ENCODE measurements around the gene CACNA2D1.

CACNA2D1 gene

DNA sequence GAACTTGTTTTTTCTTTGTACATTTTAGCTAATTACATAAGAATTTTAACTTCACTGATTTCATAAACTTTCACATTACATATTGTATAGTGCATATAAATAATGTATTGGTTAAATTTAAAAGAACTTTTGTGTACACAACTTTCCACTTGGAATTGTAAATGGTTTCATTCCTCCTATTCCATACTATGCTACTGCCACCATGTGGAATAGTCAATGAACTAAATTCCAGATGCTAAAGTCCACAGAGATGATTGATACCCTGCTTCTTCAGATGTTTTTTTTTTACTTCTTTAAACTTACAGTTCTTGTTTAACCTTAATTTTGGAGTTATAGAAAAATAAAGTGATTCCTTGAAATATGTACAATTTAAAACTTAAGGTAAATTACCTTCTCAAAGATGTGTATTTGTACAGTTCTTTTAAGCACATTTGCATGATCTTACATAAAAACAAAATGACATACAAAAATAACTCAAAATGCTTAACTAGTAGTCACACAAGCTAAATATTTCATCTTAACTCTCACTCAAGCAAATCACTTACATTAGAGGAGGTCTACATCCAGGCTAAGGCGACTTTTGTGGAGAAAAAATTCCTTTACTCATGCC is 426.1 kb downstream of the CACNA2D1 start:
- TF ChIP-seq SIN3A (IDR thresholded peaks at IDR 0.05; ENCODE audit: borderline replicate concordance, insufficient read depth, low read length) = no peak
- TF ChIP-seq, protein P1, sequence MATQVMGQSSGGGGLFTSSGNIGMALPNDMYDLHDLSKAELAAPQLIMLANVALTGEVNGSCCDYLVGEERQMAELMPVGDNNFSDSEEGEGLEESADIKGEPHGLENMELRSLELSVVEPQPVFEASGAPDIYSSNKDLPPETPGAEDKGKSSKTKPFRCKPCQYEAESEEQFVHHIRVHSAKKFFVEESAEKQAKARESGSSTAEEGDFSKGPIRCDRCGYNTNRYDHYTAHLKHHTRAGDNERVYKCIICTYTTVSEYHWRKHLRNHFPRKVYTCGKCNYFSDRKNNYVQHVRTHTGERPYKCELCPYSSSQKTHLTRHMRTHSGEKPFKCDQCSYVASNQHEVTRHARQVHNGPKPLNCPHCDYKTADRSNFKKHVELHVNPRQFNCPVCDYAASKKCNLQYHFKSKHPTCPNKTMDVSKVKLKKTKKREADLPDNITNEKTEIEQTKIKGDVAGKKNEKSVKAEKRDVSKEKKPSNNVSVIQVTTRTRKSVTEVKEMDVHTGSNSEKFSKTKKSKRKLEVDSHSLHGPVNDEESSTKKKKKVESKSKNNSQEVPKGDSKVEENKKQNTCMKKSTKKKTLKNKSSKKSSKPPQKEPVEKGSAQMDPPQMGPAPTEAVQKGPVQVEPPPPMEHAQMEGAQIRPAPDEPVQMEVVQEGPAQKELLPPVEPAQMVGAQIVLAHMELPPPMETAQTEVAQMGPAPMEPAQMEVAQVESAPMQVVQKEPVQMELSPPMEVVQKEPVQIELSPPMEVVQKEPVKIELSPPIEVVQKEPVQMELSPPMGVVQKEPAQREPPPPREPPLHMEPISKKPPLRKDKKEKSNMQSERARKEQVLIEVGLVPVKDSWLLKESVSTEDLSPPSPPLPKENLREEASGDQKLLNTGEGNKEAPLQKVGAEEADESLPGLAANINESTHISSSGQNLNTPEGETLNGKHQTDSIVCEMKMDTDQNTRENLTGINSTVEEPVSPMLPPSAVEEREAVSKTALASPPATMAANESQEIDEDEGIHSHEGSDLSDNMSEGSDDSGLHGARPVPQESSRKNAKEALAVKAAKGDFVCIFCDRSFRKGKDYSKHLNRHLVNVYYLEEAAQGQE (IDR thresholded peaks at IDR 0.05; ENCODE audit: insufficient read depth in 1 of 2, low read depth in 2 of 2, low read length in 2 of 2) = no peak
- no peak for TF ChIP-seq FOXP2 (optimal IDR thresholded peaks at IDR 0.05; ENCODE audit: borderline replicate concordance, extremely low read depth, extremely low read length, insufficient read depth)
- no peak for TF ChIP-seq TAF1 (IDR thresholded peaks at IDR 0.05; ENCODE audit: borderline replicate concordance, insufficient read depth, low read length)
- no peak for TF ChIP-seq POLR2AphosphoS5 (IDR thresholded peaks at IDR 0.05; ENCODE audit: low read depth, low read length)

DNA sequence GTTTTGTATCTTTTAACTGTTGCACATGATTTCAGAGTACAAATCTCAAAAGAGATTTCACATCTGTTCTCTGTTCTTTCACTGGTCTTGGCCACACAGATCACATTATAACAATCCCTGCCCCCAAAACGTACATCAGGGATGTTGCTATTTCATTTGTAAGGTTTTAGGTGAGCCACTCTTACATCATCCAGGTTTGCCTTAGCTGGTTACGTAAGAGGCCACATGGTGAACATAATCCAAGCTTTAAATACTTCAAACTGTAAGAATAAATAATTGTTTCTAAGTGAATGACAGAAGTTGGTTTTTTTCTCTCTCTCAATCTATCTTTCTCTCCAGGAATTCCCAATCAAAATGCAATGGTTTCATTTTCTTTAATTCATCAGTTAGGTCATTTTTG is 427.8 kb downstream of the CACNA2D1 start:
- TF ChIP-seq FOXP2 (optimal IDR thresholded peaks at IDR 0.05; ENCODE audit: borderline replicate concordance, extremely low read depth, extremely low read length, insufficient read depth) (no peak), SIN3A (IDR thresholded peaks at IDR 0.05; ENCODE audit: borderline replicate concordance, insufficient read depth, low read length) (no peak), TAF1 (IDR thresholded peaks at IDR 0.05; ENCODE audit: borderline replicate concordance, insufficient read depth, low read length) (no peak), POLR2AphosphoS5 (IDR thresholded peaks at IDR 0.05; ENCODE audit: low read depth, low read length) (no peak)
- TF ChIP-seq, protein P1 (IDR thresholded peaks at IDR 0.05; ENCODE audit: insufficient read depth in 1 of 2, low read depth in 2 of 2, low read length in 2 of 2) = no peak

DNA sequence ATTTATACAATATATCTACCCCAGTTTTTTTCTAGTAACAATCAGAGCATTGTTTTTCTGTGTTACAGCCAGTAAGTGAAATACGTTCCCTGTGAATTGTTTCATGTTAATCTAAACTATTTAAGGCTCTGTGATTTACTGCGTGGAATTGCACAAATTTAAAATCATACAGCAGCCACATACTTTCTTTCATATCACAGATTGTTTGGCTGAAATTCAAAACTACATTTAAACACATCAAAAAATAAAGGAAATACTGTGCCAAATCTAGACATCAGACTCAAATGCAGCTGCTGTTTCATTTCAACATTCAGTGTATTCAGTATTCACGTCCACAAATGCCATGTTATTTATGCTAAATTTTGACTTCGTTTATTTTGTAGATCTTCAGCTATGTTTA is 431.1 kb downstream of the CACNA2D1 start:
- TF ChIP-seq, protein P1 (IDR thresholded peaks at IDR 0.05; ENCODE audit: insufficient read depth in 1 of 2, low read depth in 2 of 2, low read length in 2 of 2) = no peak
- no peak for TF ChIP-seq SIN3A (IDR thresholded peaks at IDR 0.05; ENCODE audit: borderline replicate concordance, insufficient read depth, low read length)

DNA sequence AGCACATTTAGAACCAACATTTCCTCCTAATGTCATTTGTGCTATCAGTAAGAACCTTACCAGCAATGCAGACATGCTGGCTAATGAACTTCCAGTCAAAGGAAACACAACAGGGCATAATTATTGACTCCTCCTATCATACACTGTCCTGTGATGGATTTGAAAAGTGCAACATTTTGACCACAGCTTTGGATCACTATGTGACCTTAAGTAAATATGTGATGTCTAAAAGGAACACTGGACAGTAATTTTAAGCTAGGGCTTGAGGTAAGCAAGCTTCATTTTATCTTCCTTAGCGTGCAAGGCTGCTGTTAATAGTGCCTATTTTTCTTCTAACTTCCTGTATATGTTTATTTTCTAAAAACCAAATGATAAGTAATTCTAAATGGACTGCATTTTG is 433.2 kb downstream of the CACNA2D1 start:
- TF ChIP-seq SIN3A (IDR thresholded peaks at IDR 0.05; ENCODE audit: borderline replicate concordance, insufficient read depth, low read length) (no peak), TAF1 (IDR thresholded peaks at IDR 0.05; ENCODE audit: borderline replicate concordance, insufficient read depth, low read length) (no peak), FOXP2 (optimal IDR thresholded peaks at IDR 0.05; ENCODE audit: borderline replicate concordance, extremely low read depth, extremely low read length, insufficient read depth) (no peak), POLR2AphosphoS5 (IDR thresholded peaks at IDR 0.05; ENCODE audit: low read depth, low read length) (no peak)
- TF ChIP-seq, protein P1 (IDR thresholded peaks at IDR 0.05; ENCODE audit: insufficient read depth in 1 of 2, low read depth in 2 of 2, low read length in 2 of 2) = no peak

DNA sequence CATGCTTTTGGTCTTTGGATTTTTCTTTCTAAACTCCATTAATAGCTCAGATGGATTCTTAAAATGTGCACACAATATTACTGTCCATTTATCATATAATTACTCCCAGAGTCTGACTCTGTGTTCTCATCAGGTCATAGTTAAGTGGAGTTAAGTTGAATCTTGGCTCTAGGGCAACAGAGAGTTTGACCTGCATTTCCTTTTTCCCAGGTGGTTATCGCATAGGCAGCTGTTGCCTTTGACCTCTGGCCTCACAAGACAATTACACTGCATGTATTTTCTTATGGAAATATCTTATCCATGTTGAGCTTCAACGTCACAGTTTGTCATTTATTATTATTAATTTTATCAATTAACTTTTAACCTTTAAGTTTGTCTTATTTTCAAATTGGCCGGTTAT is 436.3 kb downstream of the CACNA2D1 start:
- TF ChIP-seq POLR2AphosphoS5 (IDR thresholded peaks at IDR 0.05; ENCODE audit: low read depth, low read length) (no peak), TAF1 (IDR thresholded peaks at IDR 0.05; ENCODE audit: borderline replicate concordance, insufficient read depth, low read length) (no peak), SIN3A (IDR thresholded peaks at IDR 0.05; ENCODE audit: borderline replicate concordance, insufficient read depth, low read length) (no peak), FOXP2 (optimal IDR thresholded peaks at IDR 0.05; ENCODE audit: borderline replicate concordance, extremely low read depth, extremely low read length, insufficient read depth) (no peak)
- TF ChIP-seq, protein P1 (IDR thresholded peaks at IDR 0.05; ENCODE audit: insufficient read depth in 1 of 2, low read depth in 2 of 2, low read length in 2 of 2) = no peak
